Type B pancreatic cell (in vitro differentiated cells): ENCODE data around the gene PVR. TPM values are rescaled to one million over a fixed set of nuclear protein-coding genes. Genes with fewer than 3 reads are reported as not detected.
A peak's percentile ranks its signal among the peaks of the same experiment; 100 is the strongest.

Experiments used
- DNase-seq: peaks from one replicate; pipeline ENCODE4 v3.0.0; 2021; ENCODE audit warnings: mixed read lengths; ENCODE audit not compliant: unreplicated experiment; ENCODE audit errors: extremely low spot score
- H3K27ac Mint-ChIP-seq: 2 replicates; pipeline ENCODE4 v1.8.0; 2021; ENCODE audit warnings: mild to moderate bottlenecking, mixed read lengths
- H3K27me3 Mint-ChIP-seq: 2 replicates; pipeline ENCODE4 v1.8.0; 2021; ENCODE audit warnings: mixed read lengths
- H3K36me3 Mint-ChIP-seq: 2 replicates; pipeline ENCODE4 v1.8.0; 2021; ENCODE audit warnings: mixed read lengths
- H3K4me1 Mint-ChIP-seq: one replicate; pipeline ENCODE4 v1.8.0; 2021; ENCODE audit warnings: mixed read lengths; ENCODE audit not compliant: unreplicated experiment
- H3K4me3 Mint-ChIP-seq: 2 replicates; pipeline ENCODE4 v1.8.0; 2021; ENCODE audit warnings: mild to moderate bottlenecking, mixed read lengths
- H3K9me3 Mint-ChIP-seq: 2 replicates; pipeline ENCODE4 v1.8.0; 2021; ENCODE audit warnings: mixed read lengths
- total RNA-seq: library from RNA; stranded (reverse); gene quantifications from 2 replicates; pipeline ENCODE4 v1.2.1, GENCODE V29; 2021; ENCODE audit warnings: low replicate concordance
- TF ChIP-seq, protein P1 (sequence below): fragments of 200-600 bp; sonication (generic); conservative IDR thresholded peaks from 2 replicates; pipeline ENCODE4 v1.5.0; 2021; ENCODE audit warnings: antibody characterized with exemption, mild to moderate bottlenecking

The PVR gene
- total RNA-seq, 1 donor from 2014 or later = 29.7 TPM

DNA sequence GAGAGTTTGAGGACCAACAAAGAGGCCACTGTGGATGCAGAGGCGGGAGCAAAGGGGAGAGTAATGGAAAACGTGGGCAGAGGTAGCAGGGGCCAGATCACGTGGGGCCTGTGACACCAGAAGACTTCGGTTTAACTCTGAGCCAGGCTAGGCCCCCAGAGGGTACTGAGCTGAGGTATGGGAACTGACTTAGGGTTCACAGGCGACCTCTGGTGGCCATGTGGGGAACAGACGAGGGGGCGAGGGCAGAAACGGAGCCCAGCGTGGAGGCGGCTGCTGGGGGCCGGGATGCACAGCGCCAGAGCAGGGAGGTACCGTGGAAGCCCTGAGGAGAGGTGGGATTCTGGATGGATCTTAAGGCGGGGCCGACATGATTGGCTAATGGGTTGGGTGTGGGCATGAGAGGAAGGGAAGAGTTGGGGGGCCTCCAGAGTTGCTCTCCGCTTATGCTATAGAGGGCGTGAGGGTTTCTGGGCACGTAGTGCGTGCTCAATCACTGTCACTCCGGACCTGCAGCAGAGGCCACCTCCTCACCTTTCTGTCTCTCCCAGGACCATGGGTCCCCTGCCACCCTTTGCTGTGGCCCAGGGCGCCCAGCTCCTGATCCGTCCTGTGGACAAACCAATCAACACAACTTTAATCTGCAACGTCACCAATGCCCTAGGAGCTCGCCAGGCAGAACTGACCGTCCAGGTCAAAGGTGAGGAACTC lies 13.7 kb downstream of the PVR start:
- Mint-ChIP-seq H3K4me3 (no peak overlapping the region), H3K27ac (no peak overlapping the region), H3K36me3 (peaks cover 42% of the 10 kb centered on the region), H3K27me3 (no peaks in the 10 kb centered on the region), H3K4me1 (no peaks in the 10 kb centered on the region), H3K9me3 (no peaks in the 10 kb centered on the region)
- DNase-seq = peak; percentile 78
- TF ChIP-seq, protein P1, sequence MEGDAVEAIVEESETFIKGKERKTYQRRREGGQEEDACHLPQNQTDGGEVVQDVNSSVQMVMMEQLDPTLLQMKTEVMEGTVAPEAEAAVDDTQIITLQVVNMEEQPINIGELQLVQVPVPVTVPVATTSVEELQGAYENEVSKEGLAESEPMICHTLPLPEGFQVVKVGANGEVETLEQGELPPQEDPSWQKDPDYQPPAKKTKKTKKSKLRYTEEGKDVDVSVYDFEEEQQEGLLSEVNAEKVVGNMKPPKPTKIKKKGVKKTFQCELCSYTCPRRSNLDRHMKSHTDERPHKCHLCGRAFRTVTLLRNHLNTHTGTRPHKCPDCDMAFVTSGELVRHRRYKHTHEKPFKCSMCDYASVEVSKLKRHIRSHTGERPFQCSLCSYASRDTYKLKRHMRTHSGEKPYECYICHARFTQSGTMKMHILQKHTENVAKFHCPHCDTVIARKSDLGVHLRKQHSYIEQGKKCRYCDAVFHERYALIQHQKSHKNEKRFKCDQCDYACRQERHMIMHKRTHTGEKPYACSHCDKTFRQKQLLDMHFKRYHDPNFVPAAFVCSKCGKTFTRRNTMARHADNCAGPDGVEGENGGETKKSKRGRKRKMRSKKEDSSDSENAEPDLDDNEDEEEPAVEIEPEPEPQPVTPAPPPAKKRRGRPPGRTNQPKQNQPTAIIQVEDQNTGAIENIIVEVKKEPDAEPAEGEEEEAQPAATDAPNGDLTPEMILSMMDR = peak; percentile 92

DNA sequence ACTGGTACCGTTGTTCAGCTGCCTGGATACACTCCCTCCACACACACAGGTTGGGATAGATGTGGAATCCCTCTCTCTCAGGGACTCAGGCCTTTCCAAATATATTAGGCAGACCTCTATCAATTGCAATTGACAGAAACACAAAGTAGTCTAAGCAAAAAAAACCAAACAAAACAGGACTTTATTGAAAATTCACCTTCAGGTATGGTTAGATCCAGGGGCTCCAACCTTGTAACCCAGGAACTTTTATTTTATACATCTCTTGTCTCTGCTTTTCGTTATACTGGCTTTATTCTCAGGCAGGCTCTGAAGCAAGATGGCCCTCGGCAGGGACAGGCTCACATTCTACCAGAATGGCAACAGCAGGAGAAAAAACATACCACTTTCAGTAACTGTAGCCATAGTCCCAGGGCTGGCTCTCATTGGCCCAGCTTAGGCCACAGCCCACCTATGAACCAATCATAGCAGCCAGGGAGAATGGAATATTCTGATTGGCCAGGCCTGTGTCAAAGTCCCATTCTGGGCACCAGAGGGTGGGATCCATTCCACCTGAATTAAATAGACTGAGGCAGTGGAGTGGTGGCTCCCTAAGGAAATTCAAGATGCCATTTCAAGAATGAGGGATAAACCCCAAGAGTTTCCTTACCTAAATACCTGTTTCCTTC lies 14.5 kb downstream of the PVR start:
- H3K36me3 Mint-ChIP-seq = peaks cover 40% of the 10 kb centered on the region

DNA sequence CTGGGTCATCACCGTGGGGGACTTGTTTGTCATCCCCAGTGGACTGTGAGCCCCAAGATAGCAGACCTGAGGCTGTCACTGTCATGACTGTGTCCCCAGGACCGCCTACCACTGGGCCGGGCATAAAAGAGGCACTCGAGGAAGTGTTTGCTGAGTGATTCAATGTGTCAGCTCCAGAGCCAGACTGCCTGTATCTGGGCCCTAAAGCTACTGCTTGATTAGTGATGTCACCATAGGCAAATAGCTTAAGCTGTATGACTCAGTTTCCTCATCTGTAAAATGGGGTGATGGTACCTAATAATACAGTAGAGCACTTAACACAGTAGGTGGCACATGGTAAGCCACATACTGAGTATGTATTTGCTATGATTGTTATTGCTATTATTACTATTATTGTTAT lies 16.4 kb downstream of the PVR start:
- Mint-ChIP-seq H3K4me3 (no peak overlapping the region), H3K27ac (no peak overlapping the region), H3K4me1 (no peaks in the 10 kb centered on the region), H3K9me3 (no peaks in the 10 kb centered on the region), H3K36me3 (peaks cover 38% of the 10 kb centered on the region), H3K27me3 (no peaks in the 10 kb centered on the region)
- TF ChIP-seq, protein P1 = no peak
- DNase-seq = no peak

More for the DNA sequence above, 14.5 kb downstream of the PVR start:
- Mint-ChIP-seq H3K27me3 (no peaks in the 10 kb centered on the region), H3K4me1 (no peaks in the 10 kb centered on the region), H3K9me3 (no peaks in the 10 kb centered on the region), H3K4me3 (no peak overlapping the region), H3K27ac (no peak overlapping the region)
- TF ChIP-seq, protein P1 = no peak
- DNase-seq = no peak

DNA sequence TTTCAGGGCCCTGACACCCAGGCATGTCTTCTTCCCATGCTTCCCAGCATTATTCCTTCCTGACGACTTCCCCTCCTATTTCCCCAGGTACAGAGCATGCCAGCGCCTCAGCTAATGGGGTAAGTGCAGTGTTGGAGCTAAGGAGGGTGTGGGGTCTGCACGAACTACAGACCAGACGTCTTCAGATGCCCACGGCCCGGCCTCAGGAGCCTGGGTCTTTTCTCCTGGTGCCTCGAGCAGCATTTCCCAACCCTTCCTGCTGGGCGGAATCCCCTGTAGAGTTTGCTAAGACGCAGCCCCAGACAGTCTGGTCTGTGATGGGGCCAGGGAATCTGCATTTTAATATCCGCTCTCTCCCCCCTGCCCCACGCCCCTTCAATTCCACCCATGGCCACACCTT lies 17.5 kb downstream of the PVR start:
- no peak overlapping the region for H3K4me3 Mint-ChIP-seq
- no peaks in the 10 kb centered on the region for H3K9me3 Mint-ChIP-seq
- H3K27me3 Mint-ChIP-seq = no peaks in the 10 kb centered on the region
- no peak overlapping the region for H3K27ac Mint-ChIP-seq
- no peaks in the 10 kb centered on the region for H3K4me1 Mint-ChIP-seq
- DNase-seq = no peak
- peaks cover 32% of the 10 kb centered on the region for H3K36me3 Mint-ChIP-seq
- TF ChIP-seq, protein P1 = no peak

DNA sequence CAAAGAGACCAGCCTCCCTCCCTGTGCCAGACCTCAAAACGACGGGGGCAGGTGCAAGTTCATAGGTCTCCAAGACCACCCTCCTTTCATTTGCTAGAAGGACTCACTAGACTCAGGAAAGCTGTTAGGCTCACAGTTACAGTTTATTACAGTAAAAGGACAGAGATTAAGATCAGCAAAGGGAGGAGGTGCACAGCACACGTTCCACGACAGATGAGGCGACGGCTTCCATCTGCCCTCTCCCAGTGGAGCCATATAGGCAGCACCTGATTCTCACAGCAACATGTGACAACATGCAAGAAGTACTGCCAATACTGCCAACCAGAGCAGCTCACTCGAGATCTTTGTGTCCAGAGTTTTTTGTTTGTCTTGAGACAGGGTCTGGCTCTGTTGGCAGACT lies 18.2 kb downstream of the PVR start:
- Mint-ChIP-seq H3K27ac (no peak overlapping the region), H3K9me3 (no peaks in the 10 kb centered on the region), H3K4me3 (no peak overlapping the region), H3K27me3 (no peaks in the 10 kb centered on the region), H3K36me3 (peaks cover 28% of the 10 kb centered on the region), H3K4me1 (no peaks in the 10 kb centered on the region)
- TF ChIP-seq, protein P1 = no peak
- DNase-seq = no peak
